Activated CD4-positive, alpha-beta T cell treated with anti-CD3 and anti-CD28 coated beads, Interleukin-2, Interleukin-6, amounts not matched to agents 100 ng/mL and 50 ng/mL, durations not matched to agents 16 hours and 8 hours (primary cell): Measurements from ENCODE around the gene DYNLRB1.

Experiments
- DNase-seq: peaks from one replicate; pipeline ENCODE4 v3.0.0-alpha.2; 2020

The DYNLRB1 gene

GRCh38 chr20:34579979-34580940 is 64.0 kb downstream of the DYNLRB1 start:
- DNase-seq = peak; percentile 37

- peak; percentile 75 for DNase-seq
Measured at GRCh38 chr20:34581341-34582184, 65.3 kb downstream of the DYNLRB1 start.

GRCh38 chr20:34582221-34582620 is 66.0 kb downstream of the DYNLRB1 start:
- no peak for DNase-seq

GRCh38 chr20:34582911-34583310 is 66.7 kb downstream of the DYNLRB1 start:
- no peak for DNase-seq

GRCh38 chr20:34583544-34583943 is 67.3 kb downstream of the DYNLRB1 start:
- no peak for DNase-seq

GRCh38 chr20:34585019-34585418 is 68.8 kb downstream of the DYNLRB1 start:
- DNase-seq = no peak

- no peak for DNase-seq
Measured at GRCh38 chr20:34586488-34587163, 70.4 kb downstream of the DYNLRB1 start.
